Endodermal cell (in vitro differentiated cells): ENCODE results near the gene C15orf39. TPM values are rescaled to one million over a fixed set of nuclear protein-coding genes. Genes with fewer than 3 reads are reported as not detected.

ENCODE experiments used
- DNase-seq: peaks from one replicate; pipeline ENCODE4 v3.0.0-alpha.2; 2017
- H3K27ac ChIP-seq: 2 replicates; pipeline ENCODE4 v1.5.1; 2013; ENCODE audit warnings: mild to moderate bottlenecking, low read depth, low read length, moderate library complexity
- H3K27me3 ChIP-seq: 2 replicates; pipeline ENCODE4 v1.6.1; 2013; ENCODE audit warnings: mild to moderate bottlenecking, low read length, moderate library complexity; ENCODE audit not compliant: insufficient read depth, control insufficient read depth, poor library complexity, severe bottlenecking
- H3K36me3 ChIP-seq: 2 replicates; pipeline ENCODE4 v1.7.0; 2013; ENCODE audit warnings: mild to moderate bottlenecking, low read length, moderate library complexity; ENCODE audit not compliant: control insufficient read depth, insufficient read depth
- H3K4me1 ChIP-seq: one replicate; pipeline ENCODE4 v1.7.0; 2013; ENCODE audit warnings: low read length; ENCODE audit not compliant: control insufficient read depth, insufficient read depth
- H3K4me3 ChIP-seq: 2 replicates; pipeline ENCODE4 v1.5.1; 2013; ENCODE audit warnings: mild to moderate bottlenecking, low read length, moderate library complexity
- H3K9ac ChIP-seq: 2 replicates; pipeline ENCODE4 v1.6.1; 2013; ENCODE audit warnings: mild to moderate bottlenecking, low read length, moderate library complexity; ENCODE audit not compliant: poor library complexity, severe bottlenecking; ENCODE audit errors: extremely low read depth
- H3K9me3 ChIP-seq: 2 replicates; pipeline ENCODE4 v1.6.1; 2013; ENCODE audit warnings: mild to moderate bottlenecking, low read length, moderate library complexity; ENCODE audit not compliant: control insufficient read depth
- H3K27ac Mint-ChIP-seq: 2 replicates; pipeline ENCODE4 v1.8.0; 2020; ENCODE audit warnings: mixed read lengths
- H3K27me3 Mint-ChIP-seq: 2 replicates; pipeline ENCODE4 v1.8.0; 2021; ENCODE audit warnings: mild to moderate bottlenecking, mixed read lengths; ENCODE audit not compliant: insufficient read depth
- H3K36me3 Mint-ChIP-seq: 2 replicates; pipeline ENCODE4 v1.8.0; 2020; ENCODE audit warnings: low read depth, mixed read lengths
- H3K4me1 Mint-ChIP-seq: 2 replicates; pipeline ENCODE4 v1.8.0; 2020; ENCODE audit warnings: mixed read lengths
- H3K4me3 Mint-ChIP-seq: 2 replicates; pipeline ENCODE4 v1.8.0; 2020; ENCODE audit warnings: mild to moderate bottlenecking, moderate library complexity, mixed read lengths
- H3K9me3 Mint-ChIP-seq: 2 replicates; pipeline ENCODE4 v1.8.0; 2020; ENCODE audit warnings: mild to moderate bottlenecking, mixed read lengths
- WGBS, 2 experiments: methylation state at CpG; one replicate each; pipeline versions ENCODE4 v1.1.5 to v1.1.7; 2013; ENCODE audit warnings: missing lambda C conversion rate in 2 of 2, mixed read lengths in 1 of 2; ENCODE audit not compliant: insufficient coverage in 1 of 2, insufficient read length in 1 of 2; 5-methylcytosine and 5-hydroxymethylcytosine counted together
- total RNA-seq, 2 donors: library from RNA; stranded (reverse); fragmentation: NEBNext Ultra II Directional in 1 of 2; extraction: Animal tissue kit (Norgen Biotek cat#: 25700) in 1 of 2; gene quantifications; 2 replicates in 1 of 2; 3 replicates in 1 of 2; pipeline ENCODE4 v1.2.1, GENCODE V29; 2021
- TF ChIP-seq, protein P1 (sequence below): fragments of 200-600 bp; sonication (generic); conservative IDR thresholded peaks from 2 replicates; pipeline ENCODE4 v1.5.0; 2021; ENCODE audit warnings: antibody characterized with exemption, mild to moderate bottlenecking

The C15orf39 gene
- total RNA-seq, 2 donors from 2014 or later: 19.0 to 22.2 TPM

DNA sequence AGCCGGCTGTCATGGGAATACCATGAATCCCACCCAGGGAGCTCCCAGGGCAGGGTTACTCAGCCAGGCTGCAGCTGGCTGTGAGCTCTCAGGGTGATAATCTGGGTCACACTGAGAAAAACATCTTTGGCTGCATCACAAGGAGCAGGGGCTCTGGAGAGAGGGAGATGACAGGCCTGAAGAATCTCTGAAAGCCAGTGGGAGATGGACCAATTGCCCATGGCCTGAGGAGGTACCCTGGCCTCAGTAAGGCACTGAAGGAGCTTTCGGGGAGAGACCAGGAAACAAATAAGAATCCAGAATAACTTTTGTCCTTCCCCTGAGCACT, 28.3 kb downstream of the C15orf39 start:
- Mint-ChIP-seq H3K4me3 (no peak overlapping the region), H3K4me1 (no peaks in the 10 kb centered on the region), H3K27ac (no peak overlapping the region), H3K36me3 (no peaks in the 10 kb centered on the region), H3K27me3 (peaks cover 20% of the 10 kb centered on the region), H3K9me3 (no peaks in the 10 kb centered on the region)
- Histone ChIP-seq H3K27me3 (no peaks in the 10 kb centered on the region), H3K9ac (no peak overlapping the region), H3K9me3 (no peaks in the 10 kb centered on the region), H3K4me3 (no peak overlapping the region), H3K27ac (no peak overlapping the region), H3K4me1 (no peaks in the 10 kb centered on the region), H3K36me3 (no peaks in the 10 kb centered on the region)
- TF ChIP-seq, protein P1, sequence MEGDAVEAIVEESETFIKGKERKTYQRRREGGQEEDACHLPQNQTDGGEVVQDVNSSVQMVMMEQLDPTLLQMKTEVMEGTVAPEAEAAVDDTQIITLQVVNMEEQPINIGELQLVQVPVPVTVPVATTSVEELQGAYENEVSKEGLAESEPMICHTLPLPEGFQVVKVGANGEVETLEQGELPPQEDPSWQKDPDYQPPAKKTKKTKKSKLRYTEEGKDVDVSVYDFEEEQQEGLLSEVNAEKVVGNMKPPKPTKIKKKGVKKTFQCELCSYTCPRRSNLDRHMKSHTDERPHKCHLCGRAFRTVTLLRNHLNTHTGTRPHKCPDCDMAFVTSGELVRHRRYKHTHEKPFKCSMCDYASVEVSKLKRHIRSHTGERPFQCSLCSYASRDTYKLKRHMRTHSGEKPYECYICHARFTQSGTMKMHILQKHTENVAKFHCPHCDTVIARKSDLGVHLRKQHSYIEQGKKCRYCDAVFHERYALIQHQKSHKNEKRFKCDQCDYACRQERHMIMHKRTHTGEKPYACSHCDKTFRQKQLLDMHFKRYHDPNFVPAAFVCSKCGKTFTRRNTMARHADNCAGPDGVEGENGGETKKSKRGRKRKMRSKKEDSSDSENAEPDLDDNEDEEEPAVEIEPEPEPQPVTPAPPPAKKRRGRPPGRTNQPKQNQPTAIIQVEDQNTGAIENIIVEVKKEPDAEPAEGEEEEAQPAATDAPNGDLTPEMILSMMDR: no peak
- 70 to 79% methylated on average over 2 of the region's 2 CpGs for WGBS, 2 experiments
- DNase-seq: no peak

DNA sequence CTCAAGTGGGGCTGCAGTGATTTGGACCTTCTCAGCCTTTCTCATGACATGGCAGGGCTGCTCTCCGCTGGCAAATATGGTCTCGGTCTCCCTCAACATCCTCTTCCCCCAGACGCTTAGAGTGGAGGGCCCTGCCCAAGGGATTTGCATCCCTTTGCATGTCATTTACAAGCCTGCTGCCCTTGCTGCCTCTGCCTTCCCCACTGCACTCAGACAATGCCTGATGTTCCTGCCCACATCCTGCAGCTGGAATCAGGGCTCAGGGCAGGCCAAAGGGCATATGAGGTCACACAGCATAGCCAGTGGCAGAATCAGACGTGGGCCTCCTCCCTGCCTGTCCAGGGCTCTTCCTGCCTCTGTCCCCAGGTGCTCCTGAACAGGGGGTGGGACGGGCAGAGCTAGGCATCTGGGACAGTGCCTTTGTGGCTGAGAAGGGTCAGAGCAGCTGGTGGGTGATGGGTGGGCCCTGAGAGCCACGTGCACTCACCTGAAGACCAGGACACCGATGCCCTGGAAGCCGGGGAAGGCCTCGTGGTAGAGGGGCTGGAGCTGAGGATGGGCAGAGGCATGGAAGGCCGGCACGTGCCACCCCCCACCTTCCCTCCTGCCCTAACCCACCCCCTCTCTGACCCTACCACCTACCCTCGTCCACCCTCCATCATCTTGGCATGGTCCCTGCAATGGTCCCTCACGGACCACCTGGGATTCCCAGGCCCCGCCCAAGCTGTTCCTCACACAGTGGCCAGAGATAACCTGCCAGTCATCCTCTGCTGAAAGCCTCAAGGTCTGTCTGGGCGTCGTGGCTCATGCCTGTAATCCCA, 29.1 kb downstream of the C15orf39 start:
- H3K27me3 Mint-ChIP-seq: peaks cover 19% of the 10 kb centered on the region
- no peaks in the 10 kb centered on the region for H3K9me3 Mint-ChIP-seq
- no peak overlapping the region for H3K27ac ChIP-seq
- H3K4me1 Mint-ChIP-seq: no peaks in the 10 kb centered on the region
- no peaks in the 10 kb centered on the region for H3K4me1 ChIP-seq
- no peak overlapping the region for H3K4me3 Mint-ChIP-seq
- H3K27me3 ChIP-seq: no peaks in the 10 kb centered on the region
- DNase-seq: peak; percentile 68
- 74 to 84% methylated on average over 6 to 15 of the region's 16 CpGs for WGBS, 2 experiments
- H3K9me3 ChIP-seq: no peaks in the 10 kb centered on the region
- H3K36me3 Mint-ChIP-seq: no peaks in the 10 kb centered on the region
- H3K9ac ChIP-seq: no peak overlapping the region
- H3K27ac Mint-ChIP-seq: no peak overlapping the region
- H3K4me3 ChIP-seq: no peak overlapping the region
- TF ChIP-seq, protein P1: no peak
- no peaks in the 10 kb centered on the region for H3K36me3 ChIP-seq

DNA sequence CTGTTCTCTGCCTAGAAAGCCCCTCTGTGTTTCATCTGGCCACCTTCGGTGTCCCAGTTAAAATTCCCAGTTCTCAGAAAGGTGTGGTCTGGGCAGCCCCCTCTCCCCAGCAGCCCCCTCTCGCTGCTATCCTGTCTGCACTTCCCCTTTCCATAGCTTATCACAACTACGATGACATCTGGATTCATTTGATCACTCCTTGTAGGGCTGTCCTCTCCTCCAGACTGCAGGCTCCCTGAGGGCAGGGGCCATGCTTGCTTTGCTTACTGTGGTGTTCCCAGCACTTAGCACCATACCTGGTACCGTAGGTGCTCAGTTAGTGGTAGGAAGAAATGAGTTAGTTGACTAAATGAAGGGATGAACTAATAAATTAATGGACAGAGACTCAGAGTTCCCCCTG, 30.2 kb downstream of the C15orf39 start:
- Histone ChIP-seq H3K4me3 (no peak overlapping the region), H3K36me3 (no peaks in the 10 kb centered on the region), H3K9me3 (no peaks in the 10 kb centered on the region), H3K27ac (no peak overlapping the region), H3K4me1 (no peaks in the 10 kb centered on the region), H3K9ac (no peak overlapping the region), H3K27me3 (no peaks in the 10 kb centered on the region)
- TF ChIP-seq, protein P1: no peak
- no peak for DNase-seq
- Mint-ChIP-seq H3K36me3 (no peaks in the 10 kb centered on the region), H3K9me3 (no peaks in the 10 kb centered on the region), H3K27me3 (peaks cover 19% of the 10 kb centered on the region), H3K4me3 (no peak overlapping the region), H3K4me1 (no peaks in the 10 kb centered on the region), H3K27ac (no peak overlapping the region)
- 89 to 94% methylated on average over 4 of the region's 4 CpGs for WGBS, 2 experiments
